ENCODE results near the gene CYTH1. TPM values are rescaled to one million over a fixed set of nuclear protein-coding genes. Genes with fewer than 3 reads are reported as not detected.
A peak's percentile ranks its signal among the peaks of the same experiment; 100 is the strongest.

The CYTH1 gene
- total RNA-seq, 1 experiment from 2014 or later = 46.7 TPM

DNA sequence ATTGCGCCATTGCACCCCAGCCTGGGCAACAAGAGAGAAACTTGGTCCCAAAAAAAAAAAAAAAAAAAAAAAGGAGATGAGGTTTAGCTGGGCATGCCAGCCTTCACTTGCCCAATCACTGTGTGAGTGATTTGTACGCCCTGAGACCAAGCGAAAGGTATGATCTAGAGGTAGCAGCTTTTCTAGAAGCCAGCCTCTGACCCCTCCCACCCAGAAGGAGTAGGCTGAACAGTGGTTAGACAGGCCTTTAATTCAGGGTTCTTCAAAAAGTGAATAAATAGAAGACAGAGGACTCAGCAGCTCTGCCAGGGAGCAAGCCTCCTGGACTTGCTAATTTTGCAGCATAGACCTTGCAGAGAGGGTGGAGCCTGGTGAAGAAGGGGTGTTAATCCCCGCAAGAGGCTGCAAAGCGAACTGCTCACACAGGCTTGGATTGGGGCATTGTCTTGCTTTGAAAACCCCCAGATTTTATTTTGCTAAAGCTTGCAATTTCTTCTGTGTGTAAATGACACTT is 7.1 kb upstream of the CYTH1 start:
- no peaks in the 10 kb centered on the region for H3K27me3 ChIP-seq (ENCODE audit: control insufficient read depth, insufficient read depth, low read length)
- TF ChIP-seq POLR2AphosphoS5 (IDR thresholded peaks at IDR 0.05; ENCODE audit: low read depth, low read length) (no peak), SIN3A (IDR thresholded peaks at IDR 0.05; ENCODE audit: borderline replicate concordance, insufficient read depth, low read depth, low read length) (no peak), TCF7L2 (IDR thresholded peaks at IDR 0.05; ENCODE audit: low read depth, low read length) (no peak)
- TF ChIP-seq, protein P1, sequence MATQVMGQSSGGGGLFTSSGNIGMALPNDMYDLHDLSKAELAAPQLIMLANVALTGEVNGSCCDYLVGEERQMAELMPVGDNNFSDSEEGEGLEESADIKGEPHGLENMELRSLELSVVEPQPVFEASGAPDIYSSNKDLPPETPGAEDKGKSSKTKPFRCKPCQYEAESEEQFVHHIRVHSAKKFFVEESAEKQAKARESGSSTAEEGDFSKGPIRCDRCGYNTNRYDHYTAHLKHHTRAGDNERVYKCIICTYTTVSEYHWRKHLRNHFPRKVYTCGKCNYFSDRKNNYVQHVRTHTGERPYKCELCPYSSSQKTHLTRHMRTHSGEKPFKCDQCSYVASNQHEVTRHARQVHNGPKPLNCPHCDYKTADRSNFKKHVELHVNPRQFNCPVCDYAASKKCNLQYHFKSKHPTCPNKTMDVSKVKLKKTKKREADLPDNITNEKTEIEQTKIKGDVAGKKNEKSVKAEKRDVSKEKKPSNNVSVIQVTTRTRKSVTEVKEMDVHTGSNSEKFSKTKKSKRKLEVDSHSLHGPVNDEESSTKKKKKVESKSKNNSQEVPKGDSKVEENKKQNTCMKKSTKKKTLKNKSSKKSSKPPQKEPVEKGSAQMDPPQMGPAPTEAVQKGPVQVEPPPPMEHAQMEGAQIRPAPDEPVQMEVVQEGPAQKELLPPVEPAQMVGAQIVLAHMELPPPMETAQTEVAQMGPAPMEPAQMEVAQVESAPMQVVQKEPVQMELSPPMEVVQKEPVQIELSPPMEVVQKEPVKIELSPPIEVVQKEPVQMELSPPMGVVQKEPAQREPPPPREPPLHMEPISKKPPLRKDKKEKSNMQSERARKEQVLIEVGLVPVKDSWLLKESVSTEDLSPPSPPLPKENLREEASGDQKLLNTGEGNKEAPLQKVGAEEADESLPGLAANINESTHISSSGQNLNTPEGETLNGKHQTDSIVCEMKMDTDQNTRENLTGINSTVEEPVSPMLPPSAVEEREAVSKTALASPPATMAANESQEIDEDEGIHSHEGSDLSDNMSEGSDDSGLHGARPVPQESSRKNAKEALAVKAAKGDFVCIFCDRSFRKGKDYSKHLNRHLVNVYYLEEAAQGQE (IDR thresholded peaks at IDR 0.05; ENCODE audit: insufficient read depth in 1 of 2, low read depth in 2 of 2, low read length in 1 of 2) = no peak
- TF ChIP-seq, protein P2, sequence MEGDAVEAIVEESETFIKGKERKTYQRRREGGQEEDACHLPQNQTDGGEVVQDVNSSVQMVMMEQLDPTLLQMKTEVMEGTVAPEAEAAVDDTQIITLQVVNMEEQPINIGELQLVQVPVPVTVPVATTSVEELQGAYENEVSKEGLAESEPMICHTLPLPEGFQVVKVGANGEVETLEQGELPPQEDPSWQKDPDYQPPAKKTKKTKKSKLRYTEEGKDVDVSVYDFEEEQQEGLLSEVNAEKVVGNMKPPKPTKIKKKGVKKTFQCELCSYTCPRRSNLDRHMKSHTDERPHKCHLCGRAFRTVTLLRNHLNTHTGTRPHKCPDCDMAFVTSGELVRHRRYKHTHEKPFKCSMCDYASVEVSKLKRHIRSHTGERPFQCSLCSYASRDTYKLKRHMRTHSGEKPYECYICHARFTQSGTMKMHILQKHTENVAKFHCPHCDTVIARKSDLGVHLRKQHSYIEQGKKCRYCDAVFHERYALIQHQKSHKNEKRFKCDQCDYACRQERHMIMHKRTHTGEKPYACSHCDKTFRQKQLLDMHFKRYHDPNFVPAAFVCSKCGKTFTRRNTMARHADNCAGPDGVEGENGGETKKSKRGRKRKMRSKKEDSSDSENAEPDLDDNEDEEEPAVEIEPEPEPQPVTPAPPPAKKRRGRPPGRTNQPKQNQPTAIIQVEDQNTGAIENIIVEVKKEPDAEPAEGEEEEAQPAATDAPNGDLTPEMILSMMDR (IDR thresholded peaks at IDR 0.05) = no peak
- no peaks in the 10 kb centered on the region for H3K36me3 ChIP-seq (ENCODE audit: control insufficient read depth, insufficient read depth, low read length)
- no peak overlapping the region for H3K27ac ChIP-seq (ENCODE audit: low read length)
- ChIA-PET POLR2A (no interaction called here), CTCF (no interaction called here)
- DNase-seq (ENCODE audit: low read depth, low spot score) = no peak
- no peak overlapping the region for H3K4me3 ChIP-seq (ENCODE audit: low read depth in 2 of 2, low read length in 2 of 2)
- H3K9me3 ChIP-seq (ENCODE audit: control insufficient read depth, insufficient read depth, low read depth, low read length) = no peaks in the 10 kb centered on the region
- intact Hi-C loops (cut with micrococcal nuclease; ENCODE audit: unreplicated experiment) = no loop called here
- in situ Hi-C loops (cut with HindIII; ENCODE audit: low pct_unique_long_range_greater_than_20kb, low sequenced_read_pairs) = no loop called here
- peak; percentile 11; the same call in 1 of the 2 replicates for ATAC-seq
- H3K4me1 ChIP-seq (ENCODE audit: control insufficient read depth, insufficient read depth, low read length) = no peaks in the 10 kb centered on the region
- BruUV-seq (replicated peaks) = TSS peak; percentile 43

DNA sequence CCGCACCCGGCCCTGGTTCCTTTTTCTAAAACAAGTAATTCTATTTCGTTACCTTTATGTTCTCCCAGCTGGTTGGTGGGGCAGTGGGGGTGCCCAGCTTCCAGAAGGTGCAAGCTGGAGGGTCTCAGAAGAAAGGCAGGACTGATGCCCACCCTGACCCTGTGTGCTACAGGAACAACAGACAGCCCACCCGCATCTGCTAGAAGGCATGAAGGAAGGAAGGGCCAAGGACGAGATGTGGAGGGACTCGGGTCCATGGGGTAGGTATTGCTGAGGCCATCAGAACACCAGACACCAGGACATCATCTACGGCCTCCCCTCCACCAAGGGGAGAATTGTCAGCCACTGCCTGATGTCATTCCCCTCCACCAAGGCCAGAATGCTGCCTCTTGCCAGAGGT is 6.4 kb upstream of the CYTH1 start:
- DNase-seq (ENCODE audit: low read depth, low spot score) (no peak), ATAC-seq (no peak)
- Histone ChIP-seq H3K27ac (ENCODE audit: low read length) (no peak overlapping the region), H3K9me3 (ENCODE audit: control insufficient read depth, insufficient read depth, low read depth, low read length) (no peaks in the 10 kb centered on the region), H3K4me3 (ENCODE audit: low read depth in 2 of 2, low read length in 2 of 2) (no peak overlapping the region), H3K36me3 (ENCODE audit: control insufficient read depth, insufficient read depth, low read length) (no peaks in the 10 kb centered on the region), H3K27me3 (ENCODE audit: control insufficient read depth, insufficient read depth, low read length) (no peaks in the 10 kb centered on the region), H3K4me1 (ENCODE audit: control insufficient read depth, insufficient read depth, low read length) (peaks cover 3% of the 10 kb centered on the region; the same call in 1 of the 2 replicates)
- POLR2A ChIA-PET = no interaction called here
- TF ChIP-seq TCF7L2 (IDR thresholded peaks at IDR 0.05; ENCODE audit: low read depth, low read length) (no peak), POLR2AphosphoS5 (IDR thresholded peaks at IDR 0.05; ENCODE audit: low read depth, low read length) (no peak), SIN3A (IDR thresholded peaks at IDR 0.05; ENCODE audit: borderline replicate concordance, insufficient read depth, low read depth, low read length) (no peak)
- TF ChIP-seq, protein P2 (IDR thresholded peaks at IDR 0.05) = no peak
- TF ChIP-seq, protein P1 (IDR thresholded peaks at IDR 0.05; ENCODE audit: insufficient read depth in 1 of 2, low read depth in 2 of 2, low read length in 1 of 2) = no peak
- CTCF ChIA-PET = no interaction called here
- intact Hi-C loops (cut with micrococcal nuclease; ENCODE audit: unreplicated experiment) (no loop called here), in situ Hi-C loops (cut with HindIII; ENCODE audit: low pct_unique_long_range_greater_than_20kb, low sequenced_read_pairs) (no loop called here)
- no TSS peak for BruUV-seq (replicated peaks)
